Measurements from ENCODE around the gene KRT17. TPM values are rescaled to one million over a fixed set of nuclear protein-coding genes. Genes with fewer than 3 reads are reported as not detected.
"Not testable (repeated sequence)": the region's sequence is repeated elsewhere in the genome, so short reads cannot be mapped to it uniquely, and the experiment has no call there.

KRT17 gene
- total RNA-seq, 2 experiments from 2014 or later = not detected

GRCh38 chr17:41579484-41580243 lies 44.7 kb downstream of the KRT17 start:
- POLR2A ChIA-PET = no interaction called here
- intact Hi-C loops (cut with DNase I, micrococcal nuclease) = no loop called here

GRCh38 chr17:41578971-41579370 lies 45.4 kb downstream of the KRT17 start:
- Mint-ChIP-seq H3K4me1 (ENCODE audit: low read depth) (no peaks in the 10 kb centered on the region), H3K27me3 (peaks cover 64% of the 10 kb centered on the region)

More at GRCh38 chr17:41579484-41580243, 44.7 kb downstream of the KRT17 start:
- H3K27me3 Mint-ChIP-seq = peaks cover 67% of the 10 kb centered on the region
- H3K4me3 Mint-ChIP-seq = no peak overlapping the region
- DNase-seq (peak; percentile 23 to 78 (median 47)), ATAC-seq (ENCODE audit: poor library complexity) (peak; percentile 98)
- H3K4me1 Mint-ChIP-seq (ENCODE audit: low read depth) = no peaks in the 10 kb centered on the region
- CTCF ChIA-PET = interaction anchor here (0.7 to 1.0 kb wide), 2 partner anchors 31 to 69 kb away, joined by 3 to 5 read pairs; no protein-coding TSS in a partner anchor
- no peak overlapping the region for H3K27ac Mint-ChIP-seq
- H3K27me3 ChIP-seq (ENCODE audit: control insufficient read depth in 1 of 2, insufficient read depth in 2 of 2, low read length in 2 of 2) = peaks cover 7 to 22% of the 10 kb centered on the region in 2 experiments
- H3K9me3 ChIP-seq (ENCODE audit: control insufficient read depth in 1 of 2, insufficient read depth in 1 of 2, low read length in 2 of 2) = peaks cover 0 to 3% of the 10 kb centered on the region in 2 experiments
- H3K27ac ChIP-seq (ENCODE audit: low read depth in 1 of 2, low read length in 2 of 2) = no peak overlapping the region
- no peaks in the 10 kb centered on the region for H3K36me3 ChIP-seq (ENCODE audit: insufficient read depth, low read length)
- no peak for TF ChIP-seq CTCF (IDR thresholded peaks at IDR 0.05)
- no peaks in the 10 kb centered on the region for H3K4me1 ChIP-seq (ENCODE audit: insufficient read depth, low read length)
- H3K9me3 Mint-ChIP-seq = no peaks in the 10 kb centered on the region
- no peaks in the 10 kb centered on the region for H3K36me3 Mint-ChIP-seq (ENCODE audit: low read depth)
- no peak overlapping the region for H3K4me3 ChIP-seq (ENCODE audit: low read length)

GRCh38 chr17:41578538-41578937 lies 45.8 kb downstream of the KRT17 start:
- H3K27ac ChIP-seq (ENCODE audit: low read depth in 1 of 2, low read length in 2 of 2) = no peak overlapping the region
- no peaks in the 10 kb centered on the region for H3K36me3 Mint-ChIP-seq (ENCODE audit: low read depth)
- H3K27ac Mint-ChIP-seq = no peak overlapping the region
- H3K4me1 ChIP-seq (ENCODE audit: insufficient read depth, low read length) = no peaks in the 10 kb centered on the region
- DNase-seq (no peak), ATAC-seq (ENCODE audit: poor library complexity) (no peak)
- no peak overlapping the region for H3K4me3 ChIP-seq (ENCODE audit: low read length)
- peaks cover 0 to 3% of the 10 kb centered on the region in 2 experiments for H3K9me3 ChIP-seq (ENCODE audit: control insufficient read depth in 1 of 2, insufficient read depth in 1 of 2, low read length in 2 of 2)
- no peak for TF ChIP-seq CTCF (IDR thresholded peaks at IDR 0.05)
- H3K9me3 Mint-ChIP-seq = no peaks in the 10 kb centered on the region
- H3K27me3 ChIP-seq (ENCODE audit: control insufficient read depth in 1 of 2, insufficient read depth in 2 of 2, low read length in 2 of 2) = peaks cover 7 to 22% of the 10 kb centered on the region in 2 experiments
- no peak overlapping the region for H3K4me3 Mint-ChIP-seq
- intact Hi-C loops (cut with DNase I, micrococcal nuclease) = no loop called here
- no peaks in the 10 kb centered on the region for H3K36me3 ChIP-seq (ENCODE audit: insufficient read depth, low read length)
- H3K27me3 Mint-ChIP-seq = peaks cover 62% of the 10 kb centered on the region
- POLR2A ChIA-PET = no interaction called here
- CTCF ChIA-PET = no interaction called here
- H3K4me1 Mint-ChIP-seq (ENCODE audit: low read depth) = no peaks in the 10 kb centered on the region

More at GRCh38 chr17:41578971-41579370, 45.4 kb downstream of the KRT17 start:
- Histone ChIP-seq H3K27ac (ENCODE audit: low read depth in 1 of 2, low read length in 2 of 2) (no peak overlapping the region), H3K36me3 (ENCODE audit: insufficient read depth, low read length) (no peaks in the 10 kb centered on the region), H3K9me3 (ENCODE audit: control insufficient read depth in 1 of 2, insufficient read depth in 1 of 2, low read length in 2 of 2) (peaks cover 0 to 3% of the 10 kb centered on the region in 2 experiments), H3K4me3 (ENCODE audit: low read length) (no peak overlapping the region), H3K27me3 (ENCODE audit: control insufficient read depth in 1 of 2, insufficient read depth in 2 of 2, low read length in 2 of 2) (peaks cover 7 to 22% of the 10 kb centered on the region in 2 experiments), H3K4me1 (ENCODE audit: insufficient read depth, low read length) (no peaks in the 10 kb centered on the region)
- DNase-seq = no peak
- ChIA-PET CTCF (interaction anchor here (1.0 kb wide), 1 partner anchor 70 kb away, joined by 3 read pairs; no protein-coding TSS in a partner anchor), POLR2A (no interaction called here)
- TF ChIP-seq CTCF (IDR thresholded peaks at IDR 0.05) = no peak
- ATAC-seq (ENCODE audit: poor library complexity) = no peak
- H3K36me3 Mint-ChIP-seq (ENCODE audit: low read depth) = no peaks in the 10 kb centered on the region
- intact Hi-C loops (cut with DNase I, micrococcal nuclease) = no loop called here
- no peak overlapping the region for H3K4me3 Mint-ChIP-seq
- H3K9me3 Mint-ChIP-seq = no peaks in the 10 kb centered on the region
- H3K27ac Mint-ChIP-seq = no peak overlapping the region

GRCh38 chr17:41576740-41577139 lies 47.6 kb downstream of the KRT17 start:
- H3K9me3 ChIP-seq (ENCODE audit: control insufficient read depth in 1 of 2, insufficient read depth in 1 of 2, low read length in 2 of 2); ATAC-seq (ENCODE audit: poor library complexity); intact Hi-C loops (cut with DNase I, micrococcal nuclease); CTCF ChIA-PET; H3K27ac Mint-ChIP-seq; H3K27ac ChIP-seq (ENCODE audit: low read depth in 1 of 2, low read length in 2 of 2); H3K4me1 Mint-ChIP-seq (ENCODE audit: low read depth); H3K4me1 ChIP-seq (ENCODE audit: insufficient read depth, low read length); H3K36me3 Mint-ChIP-seq (ENCODE audit: low read depth); H3K36me3 ChIP-seq (ENCODE audit: insufficient read depth, low read length); DNase-seq; H3K4me3 ChIP-seq (ENCODE audit: low read length); POLR2A ChIA-PET; H3K4me3 Mint-ChIP-seq; H3K9me3 Mint-ChIP-seq: not testable (repeated sequence)
- H3K27me3 ChIP-seq (ENCODE audit: control insufficient read depth in 1 of 2, insufficient read depth in 2 of 2, low read length in 2 of 2) = peaks cover 10 to 27% of the 10 kb centered on the region in 2 experiments
- peaks cover 69% of the 10 kb centered on the region for H3K27me3 Mint-ChIP-seq

Data from CD4-positive, alpha-beta T cell (primary cell).